HepG2 (cell line): Measurements from ENCODE around the gene ZNF175. TPM values are rescaled to one million over a fixed set of nuclear protein-coding genes. Genes with fewer than 3 reads are reported as not detected.

Experiments used
- ATAC-seq: fragments of 200-7000 bp; cut with Tn5 transposase; 3 replicates; pipeline ENCODE4 v1.9.1; 2020; ENCODE audit warnings: mild to moderate bottlenecking, moderate library complexity
- BruUV-seq: library from RNA; stranded (reverse); fragments of 400-500 nt; replicated peaks from 2 replicates; lab custom pipeline; 2021; lab: Mats Ljungman, UMichigan
- CTCF ChIA-PET: fragments of 300-600 bp; formaldehyde crosslinking; extraction: SDS; loops from one replicate; lab custom pipeline; 2021; ENCODE audit warnings: low total read pairs, inconsistent platforms, low intra/inter-chr PET ratio; lab: Yijun Ruan, JAX
- POLR2A ChIA-PET: fragments of 350-600 bp; sonication (Branson Sonifier 250); formaldehyde crosslinking; loops from one replicate; lab custom pipeline; 2020; ENCODE audit warnings: antibody characterized with exemption, inconsistent platforms; lab: Yijun Ruan, JAX
- DNase-seq: peaks from one replicate; pipeline ENCODE4 v3.0.0-alpha.2; 2015; ENCODE audit warnings: low spot score
- FAIRE-seq: peaks from 3 replicates; lab custom pipeline; 2011; peaks lifted over from hg19 to GRCh38; lab: Jason Lieb, UNC
- H2AFZ ChIP-seq: one replicate; pipeline ENCODE4 v1.6.1; 2011; ENCODE audit warnings: low read length, inconsistent platforms
- H3K27ac ChIP-seq: fragments of 300-600 bp; 3 replicates; pipeline ENCODE4 v1.8.0; 2011; ENCODE audit warnings: mixed run types, mild to moderate bottlenecking, mixed read lengths, low read length, inconsistent platforms; ENCODE audit not compliant: insufficient read depth; ENCODE audit errors: extremely low read length
- H3K27me3 ChIP-seq, 2 experiments: fragments of 200-600 bp in 1 of 2; 2 replicates in 1 of 2; 3 replicates in 1 of 2; pipeline versions ENCODE4 v1.6.0 to v1.8.0; 2011; ENCODE audit warnings: low read length in 2 of 2, mild to moderate bottlenecking in 2 of 2, moderate library complexity in 2 of 2, inconsistent platforms in 1 of 2; ENCODE audit not compliant: insufficient read depth in 2 of 2, control insufficient read depth in 1 of 2
- H3K36me3 ChIP-seq, 2 experiments: fragments of 200-600 bp in 1 of 2; replicated peaks in 1 of 2; 2 replicates in 1 of 2; 3 replicates in 1 of 2; pipeline versions ENCODE4 v1.5.1 to v1.8.0; 2011; ENCODE audit warnings: low read length in 2 of 2, inconsistent platforms in 1 of 2; ENCODE audit not compliant: insufficient read depth in 2 of 2, control insufficient read depth in 1 of 2
- H3K4me1 ChIP-seq: 2 replicates; pipeline ENCODE4 v1.5.1; 2012; ENCODE audit warnings: low read length, inconsistent platforms; ENCODE audit not compliant: insufficient read depth
- H3K4me2 ChIP-seq: 2 replicates; pipeline ENCODE4 v1.6.0; 2011; ENCODE audit warnings: low read depth, low read length, inconsistent platforms
- H3K4me3 ChIP-seq, 3 experiments: fragments of 200-600 bp in 1 of 3; sonication (generic), shearing (Covaris generic) in 1 of 3; replicated peaks in 1 of 3; 2 replicates each; pipeline ENCODE4 v1.5.1; 2011 to 2016; ENCODE audit warnings: low read length in 3 of 3, inconsistent platforms in 2 of 3, low read depth in 2 of 3, mild to moderate bottlenecking in 2 of 3, control low read depth in 1 of 3, mixed read lengths in 1 of 3; ENCODE audit not compliant: insufficient read depth in 1 of 3
- H3K79me2 ChIP-seq: one replicate; pipeline ENCODE4 v1.6.1; 2011; ENCODE audit warnings: low read length, inconsistent platforms; ENCODE audit not compliant: insufficient read depth
- H3K9ac ChIP-seq: 2 replicates; pipeline ENCODE4 v1.6.0; 2011; ENCODE audit warnings: mild to moderate bottlenecking, low read depth, low read length, inconsistent platforms; ENCODE audit not compliant: insufficient read depth
- H3K9me3 ChIP-seq: 2 replicates; pipeline ENCODE4 v1.5.1; 2012; ENCODE audit warnings: mild to moderate bottlenecking, low read length
- H4K20me1 ChIP-seq: 2 replicates; pipeline ENCODE4 v1.6.0; 2011; ENCODE audit warnings: inconsistent platforms, mild to moderate bottlenecking, low read length, moderate library complexity; ENCODE audit not compliant: insufficient read depth
- ADNP ChIP-seq: sonication (generic); formaldehyde crosslinking; IDR thresholded peaks from 2 replicates; pipeline ENCODE4 v1.4.0; 2020; ENCODE audit warnings: missing genetic modification reagents
- BCL6 ChIP-seq: IDR thresholded peaks from 2 replicates; pipeline ENCODE4 v1.6.1; 2016; ENCODE audit warnings: missing genetic modification reagents, missing compliant biosample characterization
- HINFP ChIP-seq: sonication (generic); formaldehyde crosslinking; IDR thresholded peaks from 2 replicates; pipeline ENCODE4 v1.4.0; 2020; ENCODE audit warnings: low read depth, mild to moderate bottlenecking, missing genetic modification reagents
- MAFF ChIP-seq: IDR thresholded peaks from 2 replicates; pipeline ENCODE4 v1.6.1; 2011; ENCODE audit warnings: low read depth, low read length, improper control_type of control experiment
- MAFK ChIP-seq, 2 experiments: IDR thresholded peaks in 1 of 2; conservative IDR thresholded peaks in 1 of 2; 2 replicates each; pipeline ENCODE4 v1.6.1; 2011; ENCODE audit warnings: improper control_type of control experiment in 2 of 2, low read length in 2 of 2
- NFE2L2 ChIP-seq: fragments of 150-350 bp; IDR thresholded peaks from 2 replicates; pipeline ENCODE4 v1.6.1; 2014; ENCODE audit warnings: low read length
- RERE ChIP-seq: IDR thresholded peaks from 2 replicates; pipeline ENCODE4 v1.6.1; 2016; ENCODE audit warnings: low read depth, missing genetic modification reagents, missing compliant biosample characterization
- ZFP41 ChIP-seq: sonication (generic); formaldehyde crosslinking; IDR thresholded peaks from 2 replicates; pipeline ENCODE4 v1.4.0; 2020; ENCODE audit warnings: mild to moderate bottlenecking, missing genetic modification reagents, borderline replicate concordance
- ZNF335 ChIP-seq: sonication (generic); formaldehyde crosslinking; IDR thresholded peaks from 2 replicates; pipeline ENCODE4 v1.4.0; 2020; ENCODE audit warnings: missing genetic modification reagents
- ZNF432 ChIP-seq: sonication (generic); formaldehyde crosslinking; IDR thresholded peaks from 2 replicates; pipeline ENCODE4 v1.5.0; 2020; ENCODE audit warnings: missing genetic modification reagents, mild to moderate bottlenecking, borderline replicate concordance
- ZNF446 ChIP-seq: sonication (generic); formaldehyde crosslinking; IDR thresholded peaks from 2 replicates; pipeline ENCODE4 v1.5.0; 2020; ENCODE audit warnings: mild to moderate bottlenecking, missing genetic modification reagents
- ZNF746 ChIP-seq: sonication (generic); formaldehyde crosslinking; IDR thresholded peaks from 2 replicates; pipeline ENCODE4 v1.8.0; 2022; ENCODE audit warnings: mild to moderate bottlenecking, missing genetic modification reagents
- ZNF777 ChIP-seq: sonication (generic); formaldehyde crosslinking; IDR thresholded peaks from 2 replicates; pipeline ENCODE4 v1.4.0; 2020; ENCODE audit warnings: missing genetic modification reagents
- WGBS: methylation state at CpG from one replicate; pipeline ENCODE4 v1.1.6; 2017; ENCODE audit warnings: low lambda C conversion rate; 5-methylcytosine and 5-hydroxymethylcytosine counted together
- in situ Hi-C: cut with HindIII; loops from 2 replicates; pipeline ENCODE4 v1.10.0; 2017; ENCODE audit warnings: low pct_unique_long_range_greater_than_20kb; ENCODE audit not compliant: extremely low pct_ligation_motif_present
- intact Hi-C: fragments of 100-400 bp; cut with micrococcal nuclease; formaldehyde crosslinking; loops from one replicate; pipeline ENCODE4 v1.10.0; 2022; ENCODE audit not compliant: unreplicated experiment
- polyA plus RNA-seq, 8 experiments: library from polyadenylated mRNA; depleted of rRNA in 3 of 8; stranded (reverse) in 7 of 8; unstranded in 1 of 8; fragments of >200 nt; fragmentation: Illumina TruSeq in 4 of 8; extraction: Trizol in 4 of 8; gene quantifications; 2 replicates each; pipeline versions ENCODE4 v1.2.1 to v1.2.3, GENCODE V29; 2011 to 2016; ENCODE audit warnings: low read depth in 4 of 8, missing spikeins in 1 of 8, mixed read lengths in 1 of 8; ENCODE audit not compliant: insufficient read depth in 1 of 8
- total RNA-seq, 5 experiments: library from RNA; depleted of rRNA; stranded (reverse); fragments of >200 nt; fragmentation: Illumina TruSeq; extraction: Trizol; gene quantifications; 2 replicates each; pipeline ENCODE4 v1.2.3, GENCODE V29; 2016; ENCODE audit warnings: low read depth in 1 of 5

ZNF175 gene
- total and polyA plus RNA-seq, 2 of the 13 experiments (the other 11 are each of a cell fraction or from before 2014, with no cell fraction given) = 1.2 to 1.5 TPM

GRCh38 chr19:51586103-51586728, 15.1 kb downstream of the ZNF175 start:
- Histone ChIP-seq H3K9me3 (peaks cover 3% of the 10 kb centered on the region; the same call in 1 of the 2 replicates), H3K79me2 (no peaks in the 10 kb centered on the region), H3K4me2 (no peak overlapping the region), H3K4me3 (no peak overlapping the region), H3K27me3 (no peaks in the 10 kb centered on the region), H3K27ac (no peak overlapping the region), H3K4me1 (no peaks in the 10 kb centered on the region), H3K36me3 (peaks cover 0 to 9% of the 10 kb centered on the region in 2 experiments; a peak in 1 of 5 replicates), H2AFZ (no peak overlapping the region), H3K9ac (no peak overlapping the region), H4K20me1 (no peaks in the 10 kb centered on the region)
- ChIA-PET CTCF (no interaction called here), POLR2A (no interaction called here)
- TF ChIP-seq ZNF432 (CRISPR knock-in tag) (no peak), NFE2L2 (peak; percentile 87), ZNF446 (CRISPR knock-in tag) (no peak), MAFF (peak; percentile 98), ZNF777 (CRISPR knock-in tag) (no peak), HINFP (CRISPR knock-in tag) (no peak), RERE (CRISPR knock-in tag) (no peak), MAFK (conservative IDR thresholded peaks at IDR 0.05 in 1 of 2, IDR thresholded peaks at IDR 0.05 in 1 of 2; ENCODE audit: low read length in 2 of 2) (peak; percentile 98 to 99), BCL6 (CRISPR knock-in tag) (no peak), ZNF746 (CRISPR knock-in tag) (no peak), ZFP41 (no peak), ADNP (CRISPR knock-in tag) (no peak), ZNF335 (CRISPR knock-in tag) (no peak)
- DNase-seq (no peak), ATAC-seq (no peak), FAIRE-seq (no peak)
- 100% methylated on average over 1 of the region's 1 CpG for WGBS
- no TSS peak for BruUV-seq
- in situ Hi-C loops = no loop called here
- intact Hi-C loops = no loop called here
